HG03442 (cell line): ENCODE measurements around the gene IPPK.
"Not testable (repeated sequence)": the region's sequence is repeated elsewhere in the genome, so short reads cannot be mapped to it uniquely, and the experiment has no call there.

ENCODE experiments used
- ATAC-seq: cut with Tn5 transposase; IDR thresholded peaks from one replicate; pipeline ENCODE4 v1.9.1; 2021; ENCODE audit warnings: mild to moderate bottlenecking, moderate library complexity; ENCODE audit not compliant: unreplicated experiment

Gene IPPK

GRCh38 chr9:92599938-92600461 lies 69.9 kb downstream of the IPPK start:
- ATAC-seq, result no peak

GRCh38 chr9:92598382-92598781 lies 71.5 kb downstream of the IPPK start:
- no peak for ATAC-seq

DNA sequence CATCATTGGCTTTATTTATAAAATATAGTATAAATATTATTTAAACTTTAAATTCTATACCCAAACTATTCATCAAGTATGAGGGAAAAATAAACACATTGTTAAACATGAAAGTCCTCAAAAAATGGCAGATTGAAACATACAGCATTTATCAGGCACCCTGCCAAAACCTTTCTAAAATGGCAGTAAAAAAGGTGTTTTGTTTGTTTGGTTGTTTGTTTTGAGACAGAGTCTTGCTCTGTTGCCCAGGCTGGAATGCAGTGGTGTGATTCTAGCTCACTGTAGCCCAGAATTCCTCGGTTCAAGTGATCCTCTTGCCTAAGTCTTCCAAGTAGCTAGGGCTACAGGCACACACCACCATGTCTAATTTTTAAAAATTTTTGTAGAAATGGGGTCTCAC lies 74.0 kb downstream of the IPPK start:
- ATAC-seq, result no peak

DNA sequence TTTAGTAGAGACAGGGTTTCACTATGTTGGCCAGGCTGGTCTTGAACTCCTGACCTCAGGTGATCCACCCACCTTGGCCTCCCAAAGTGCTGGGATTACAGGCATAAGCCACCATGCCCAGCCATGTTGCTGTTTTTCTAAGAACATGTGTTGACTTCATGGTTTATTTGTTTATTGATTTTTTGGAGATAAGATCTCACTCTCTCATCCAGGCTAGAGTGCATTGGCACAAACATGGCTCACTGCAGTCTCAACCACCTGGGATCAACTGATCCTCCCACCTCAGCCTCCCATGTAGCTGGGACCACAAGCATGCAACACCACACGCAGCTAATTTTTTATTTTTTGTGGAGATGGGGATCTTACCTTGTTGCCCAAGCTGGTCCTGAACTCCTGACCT lies 74.9 kb downstream of the IPPK start:
- ATAC-seq, result not testable (repeated sequence)

DNA sequence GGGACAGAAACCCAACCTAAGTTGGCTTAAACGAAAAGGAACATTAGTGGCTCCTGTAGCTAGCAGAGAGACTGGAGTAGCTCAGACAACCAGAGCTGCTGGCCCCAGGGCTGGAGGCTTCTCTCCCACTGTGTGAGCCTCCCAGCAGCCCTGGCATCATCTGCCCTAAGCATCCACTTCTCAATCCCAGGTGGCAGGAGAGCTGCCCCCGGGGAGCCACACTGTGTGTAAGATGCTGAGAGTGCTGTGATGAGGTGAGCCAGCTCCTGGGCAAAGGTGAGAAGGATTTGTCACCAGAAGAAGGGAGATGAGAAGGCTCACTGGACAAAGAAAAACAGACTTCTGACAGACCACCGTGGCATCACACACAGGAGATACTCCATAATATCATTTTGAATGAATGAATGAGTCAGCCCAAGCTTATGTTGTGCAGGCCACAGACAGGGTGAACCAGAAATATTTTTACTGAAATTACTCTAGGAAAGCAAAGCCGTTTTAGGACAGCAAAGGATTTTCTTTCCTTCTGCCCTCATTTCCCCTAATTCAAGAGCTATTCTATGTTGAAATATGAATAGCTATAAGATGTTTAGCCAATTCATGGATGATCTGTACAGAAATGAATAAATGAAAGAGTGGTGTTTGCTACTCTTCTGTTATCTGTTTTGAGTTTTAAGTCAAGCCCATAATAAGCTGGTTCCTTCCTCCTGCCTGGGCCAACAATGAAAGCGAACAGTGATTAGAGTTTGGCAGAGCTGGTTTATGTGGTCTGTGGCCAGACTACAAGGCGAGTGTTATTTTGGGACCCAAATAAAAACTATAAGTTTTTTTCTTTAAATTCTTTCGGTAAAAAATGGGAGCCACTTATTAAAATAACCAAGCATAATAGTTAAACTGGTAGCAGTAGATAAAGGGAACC lies 76.7 kb downstream of the IPPK start:
- no peak for ATAC-seq

DNA sequence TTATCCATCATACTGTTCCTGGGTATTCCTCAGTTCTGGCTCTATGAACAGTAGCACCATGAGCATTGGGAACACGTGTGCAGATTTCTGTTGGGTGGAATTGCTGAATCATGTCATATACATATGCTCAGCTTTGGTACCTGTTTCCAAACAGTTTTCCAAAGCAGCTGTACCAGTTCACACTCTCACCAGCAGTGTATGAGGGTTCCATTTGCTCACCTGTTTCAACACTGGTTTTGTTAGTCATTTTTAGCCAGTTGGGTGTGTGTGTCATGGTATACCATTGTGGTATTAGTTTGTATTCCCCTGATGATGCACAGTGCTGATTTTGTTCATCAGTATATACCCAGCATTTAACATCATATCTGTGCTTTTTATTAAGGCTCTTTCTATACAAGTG lies 77.4 kb downstream of the IPPK start:
- no peak for ATAC-seq

GRCh38 chr9:92590377-92590776 lies 79.6 kb downstream of the IPPK start:
- ATAC-seq, result no peak

- no peak for ATAC-seq
Measured at GRCh38 chr9:92589923-92590322, 80.0 kb downstream of the IPPK start.

- ATAC-seq, result no peak
Measured at GRCh38 chr9:92576175-92576574, 93.8 kb downstream of the IPPK start.

DNA sequence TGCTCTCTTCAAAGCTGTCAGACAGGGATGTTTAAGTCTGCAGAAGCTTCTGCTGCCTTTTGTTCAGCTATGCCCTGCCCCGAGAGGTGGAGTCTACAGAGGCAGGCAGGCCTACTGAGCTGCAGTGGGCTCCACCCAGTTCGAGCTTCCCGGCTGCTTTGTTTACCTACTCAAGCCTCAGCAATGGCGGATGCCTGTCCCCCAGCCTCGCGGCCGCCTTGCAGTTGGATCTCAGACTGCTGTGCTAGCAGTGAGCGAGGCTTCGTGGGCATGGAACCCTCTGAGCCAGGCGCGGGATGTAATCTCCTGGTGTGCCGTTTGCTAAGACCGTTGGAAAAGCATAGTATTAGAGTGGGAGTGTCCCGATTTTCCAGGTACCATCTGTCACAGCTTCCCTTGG lies 96.3 kb downstream of the IPPK start:
- not testable (repeated sequence) for ATAC-seq

DNA sequence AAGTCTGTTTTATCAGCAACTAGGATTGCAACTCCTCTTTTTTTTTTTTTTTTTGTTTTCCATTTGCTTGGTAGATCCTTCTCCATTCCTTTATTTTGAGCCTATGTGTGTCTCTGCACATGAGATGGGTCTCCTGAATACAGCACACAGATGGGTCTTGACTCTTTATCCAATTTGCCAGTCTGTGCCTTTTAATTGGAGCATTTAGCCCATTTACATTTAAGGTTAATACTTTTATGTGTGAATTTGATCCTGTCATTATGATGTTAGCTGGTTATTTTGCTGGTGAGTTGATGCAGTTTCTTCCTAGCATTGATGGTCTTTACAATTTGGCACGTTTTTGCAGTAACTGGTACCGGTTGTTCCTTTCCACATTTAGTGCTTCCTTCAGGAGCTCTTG lies 98.1 kb downstream of the IPPK start:
- not testable (repeated sequence) for ATAC-seq

DNA sequence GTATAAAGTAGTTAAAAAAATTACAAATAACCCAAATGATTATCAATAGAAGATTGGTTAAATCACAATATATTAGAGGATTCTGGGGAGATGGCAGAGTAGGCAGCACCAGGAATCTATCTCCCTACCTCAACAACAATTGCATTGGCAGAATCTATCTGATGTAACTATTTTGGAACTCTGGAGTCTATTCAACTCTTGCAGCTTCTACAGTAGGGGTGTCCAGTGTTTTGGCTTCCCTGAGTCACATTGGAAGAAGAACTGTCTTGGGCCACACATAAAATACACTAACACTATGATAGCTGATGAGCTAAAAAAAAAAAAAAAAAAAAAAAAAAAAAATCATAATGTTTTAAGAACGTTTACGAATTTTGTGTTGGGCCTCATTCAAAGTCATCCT lies 104.9 kb downstream of the IPPK start:
- no peak for ATAC-seq

DNA sequence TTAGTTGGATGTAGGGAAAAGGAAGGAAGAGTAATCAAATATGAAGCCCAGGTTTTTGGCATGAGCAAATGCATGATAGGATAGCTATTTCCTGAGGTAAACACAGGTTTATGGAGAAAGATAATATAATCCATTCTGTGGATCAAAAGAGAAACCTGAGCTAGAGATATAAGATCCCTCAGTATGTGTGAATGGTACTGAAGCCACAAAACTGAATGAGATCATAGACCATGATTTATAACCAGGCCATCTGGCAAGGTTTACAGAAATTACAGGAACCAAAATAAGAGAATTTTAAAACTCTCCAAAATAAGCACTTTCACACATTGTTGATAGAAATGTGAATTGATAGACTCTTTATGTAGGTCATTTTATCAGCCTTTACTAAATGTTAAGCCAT lies 105.4 kb downstream of the IPPK start:
- ATAC-seq, result no peak
